Astrocyte of the spinal cord (primary cell): ENCODE data around the gene CECR2.

ENCODE experiments used
- DNase-seq: peaks from one replicate; pipeline ENCODE4 v3.0.0; 2011; ENCODE audit warnings: low read depth, low spot score
- H3K4me3 ChIP-seq: 2 replicates; pipeline ENCODE4 v1.5.1; 2011; ENCODE audit warnings: low read depth, mild to moderate bottlenecking, low read length, moderate library complexity
- in situ Hi-C: cut with HindIII; loops from 2 replicates; pipeline ENCODE4 v1.10.0; 2017; ENCODE audit warnings: low sequenced_read_pairs
- TF ChIP-seq, protein P1 (sequence below): IDR thresholded peaks from 2 replicates; pipeline ENCODE4 v1.5.1; 2012; ENCODE audit warnings: low read depth, mild to moderate bottlenecking, low read length, inconsistent platforms

Gene CECR2

DNA sequence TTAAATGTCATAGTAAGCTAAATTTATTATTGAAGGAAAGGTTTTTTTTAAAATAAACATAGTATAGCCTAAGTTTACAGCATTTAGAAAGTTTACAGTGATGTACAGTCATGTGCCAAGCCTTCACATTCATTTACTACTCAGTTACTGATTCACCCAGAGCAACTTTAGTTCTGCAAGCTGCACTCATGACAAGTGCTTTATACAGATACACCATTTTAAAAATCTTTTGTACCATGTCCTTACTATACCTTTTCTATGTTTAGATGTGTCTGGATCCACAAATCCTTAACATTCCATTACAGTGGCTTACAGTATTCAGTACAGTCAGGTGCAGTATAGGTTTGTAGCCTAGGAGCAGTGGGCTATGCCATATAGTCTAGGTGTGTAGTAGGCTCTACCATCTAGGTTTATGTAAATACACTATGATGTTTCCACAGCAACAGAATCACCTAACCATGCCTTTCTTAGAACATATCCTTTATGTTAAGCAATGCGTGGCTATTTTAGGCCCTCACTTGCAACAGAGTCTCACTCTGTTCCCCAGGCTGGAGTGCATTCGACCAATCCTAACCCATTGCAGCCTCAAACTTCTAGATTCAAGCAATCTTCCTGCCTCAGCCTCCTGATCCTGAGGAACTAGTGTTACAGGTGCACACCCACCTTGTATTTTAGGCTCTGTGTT lies 114.6 kb downstream of the CECR2 start:
- H3K4me3 ChIP-seq, result no peak overlapping the region
- in situ Hi-C loops, result no loop called here
- DNase-seq, result no peak
- TF ChIP-seq, protein P1, sequence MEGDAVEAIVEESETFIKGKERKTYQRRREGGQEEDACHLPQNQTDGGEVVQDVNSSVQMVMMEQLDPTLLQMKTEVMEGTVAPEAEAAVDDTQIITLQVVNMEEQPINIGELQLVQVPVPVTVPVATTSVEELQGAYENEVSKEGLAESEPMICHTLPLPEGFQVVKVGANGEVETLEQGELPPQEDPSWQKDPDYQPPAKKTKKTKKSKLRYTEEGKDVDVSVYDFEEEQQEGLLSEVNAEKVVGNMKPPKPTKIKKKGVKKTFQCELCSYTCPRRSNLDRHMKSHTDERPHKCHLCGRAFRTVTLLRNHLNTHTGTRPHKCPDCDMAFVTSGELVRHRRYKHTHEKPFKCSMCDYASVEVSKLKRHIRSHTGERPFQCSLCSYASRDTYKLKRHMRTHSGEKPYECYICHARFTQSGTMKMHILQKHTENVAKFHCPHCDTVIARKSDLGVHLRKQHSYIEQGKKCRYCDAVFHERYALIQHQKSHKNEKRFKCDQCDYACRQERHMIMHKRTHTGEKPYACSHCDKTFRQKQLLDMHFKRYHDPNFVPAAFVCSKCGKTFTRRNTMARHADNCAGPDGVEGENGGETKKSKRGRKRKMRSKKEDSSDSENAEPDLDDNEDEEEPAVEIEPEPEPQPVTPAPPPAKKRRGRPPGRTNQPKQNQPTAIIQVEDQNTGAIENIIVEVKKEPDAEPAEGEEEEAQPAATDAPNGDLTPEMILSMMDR, result no peak

DNA sequence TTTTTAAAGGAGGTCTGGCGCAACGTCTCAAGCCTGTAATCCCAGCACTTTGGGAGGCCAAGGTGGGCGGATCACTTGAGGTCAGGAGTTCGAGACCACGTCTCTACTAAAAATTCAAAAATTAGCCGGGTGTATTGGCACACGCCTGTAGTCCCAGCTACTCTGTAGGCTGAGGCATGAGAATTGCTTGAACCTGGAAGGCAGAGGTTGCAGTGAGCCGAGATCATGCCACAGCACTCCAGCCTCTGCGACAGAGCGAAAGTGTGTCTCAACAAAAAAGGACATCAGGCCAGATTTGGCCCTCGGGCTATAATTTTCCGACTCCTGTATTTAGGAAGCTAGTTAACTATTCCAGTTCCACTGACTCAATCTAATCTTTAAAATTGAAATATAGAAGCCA lies 115.3 kb downstream of the CECR2 start:
- H3K4me3 ChIP-seq, result no peak overlapping the region
- in situ Hi-C loops, result no loop called here
- no peak for DNase-seq
- TF ChIP-seq, protein P1, result no peak

GRCh38 chr22:17486313-17486712 lies 117.1 kb downstream of the CECR2 start:
- DNase-seq, result no peak
- in situ Hi-C loops, result no loop called here
- TF ChIP-seq, protein P1, result no peak

DNA sequence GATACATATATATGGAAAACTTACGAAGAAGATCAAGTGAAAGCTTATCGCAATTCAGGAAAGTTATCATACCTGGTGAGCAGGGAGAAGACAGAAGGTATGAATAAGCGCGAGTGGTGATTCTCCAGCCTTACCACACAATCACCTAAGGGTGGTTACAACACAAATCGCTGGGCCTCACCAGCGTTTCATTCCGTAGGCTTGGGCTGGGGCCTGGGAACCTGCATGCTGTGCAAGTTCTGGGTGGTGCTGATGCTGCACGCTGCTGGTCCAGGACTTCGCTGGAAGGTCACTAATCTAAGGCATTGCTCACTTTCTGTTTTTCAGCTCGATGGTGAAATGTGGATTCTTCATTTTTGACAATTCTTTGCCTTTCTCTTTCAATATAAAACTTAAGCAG lies 117.5 kb downstream of the CECR2 start:
- in situ Hi-C loops, result no loop called here
- H3K4me3 ChIP-seq, result no peak overlapping the region
- TF ChIP-seq, protein P1, result no peak
- no peak for DNase-seq

More at GRCh38 chr22:17486313-17486712, 117.1 kb downstream of the CECR2 start:
- H3K4me3 ChIP-seq, result no peak overlapping the region

DNA sequence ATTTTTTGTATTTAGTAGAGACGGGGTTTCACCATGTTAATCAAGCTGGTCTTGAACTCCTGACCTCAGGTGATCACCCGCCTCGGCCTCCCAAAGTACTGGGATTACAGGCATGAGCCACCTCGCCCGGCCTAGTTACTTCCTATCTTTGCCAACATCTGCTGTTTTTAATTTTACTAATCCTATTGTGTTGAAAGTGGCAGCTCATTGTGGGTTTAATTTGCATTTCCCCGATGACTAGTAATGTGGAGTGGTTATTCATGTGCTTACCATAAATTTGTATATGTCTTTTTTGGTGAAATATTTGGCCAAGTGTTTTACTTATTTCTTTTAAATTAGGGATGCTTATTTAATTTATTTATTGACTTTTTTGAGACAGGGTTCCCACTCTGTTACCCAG lies 119.8 kb downstream of the CECR2 start:
- in situ Hi-C loops, result no loop called here
- H3K4me3 ChIP-seq, result no peak overlapping the region
- TF ChIP-seq, protein P1, result no peak
- no peak for DNase-seq

- H3K4me3 ChIP-seq, result no peak overlapping the region
- DNase-seq, result no peak
- TF ChIP-seq, protein P1, result no peak
- in situ Hi-C loops, result no loop called here
These were observed 121.9 kb downstream of the CECR2 start for GRCh38 chr22:17491090-17491640.
